ENCODE data around the gene NAPSA. TPM values are rescaled to one million over a fixed set of nuclear protein-coding genes. Genes with fewer than 3 reads are reported as not detected.

Gene NAPSA
- polyA plus RNA-seq, 1 of the 3 experiments (the other 2 are of a cell fraction): 0.43 TPM

DNA sequence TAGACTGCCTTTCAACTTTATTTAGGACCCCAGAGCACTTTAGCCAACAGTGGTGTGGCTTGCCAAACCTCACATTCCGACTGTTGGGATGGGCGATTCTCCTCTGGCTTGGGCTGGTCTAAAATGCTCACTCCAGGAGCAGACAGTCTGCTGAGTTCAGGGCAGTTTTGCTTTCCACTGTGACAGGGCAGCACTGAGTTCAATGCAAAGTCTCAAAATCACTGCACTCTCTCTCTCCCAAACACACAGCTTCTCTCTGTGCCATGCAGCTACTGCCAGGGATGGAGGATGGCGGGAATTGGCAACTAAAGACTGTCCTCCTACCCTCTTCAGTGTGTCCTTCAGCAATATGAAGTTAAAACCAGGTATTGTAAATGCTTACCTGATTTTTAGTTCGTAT is 13.2 kb downstream of the NAPSA start:
- Histone ChIP-seq H4K20me1 (ENCODE audit: insufficient read depth) (no peaks in the 10 kb centered on the region), H3K9me3 (no peaks in the 10 kb centered on the region), H3F3A (replicated peaks; ENCODE audit: insufficient read depth) (no peaks in the 10 kb centered on the region), H3K4me1 (ENCODE audit: control insufficient read depth in 1 of 2, insufficient read depth in 2 of 2, low read depth in 1 of 2, low read length in 1 of 2) (no peaks in the 10 kb centered on the region; a peak in 1 of 4 replicates), H3K4me2 (no peak overlapping the region), H2AFZ (ENCODE audit: low read depth) (no peak overlapping the region), H3K27ac (ENCODE audit: low read depth in 2 of 2, low read length in 1 of 2) (no peak overlapping the region), H3K9me2 (no peaks in the 10 kb centered on the region), H3K9ac (no peak overlapping the region), H3K36me3 (replicated peaks in 1 of 2; ENCODE audit: control insufficient read depth in 1 of 2, insufficient read depth in 2 of 2, low read length in 1 of 2) (no peaks in the 10 kb centered on the region), H3K79me2 (ENCODE audit: insufficient read depth) (no peaks in the 10 kb centered on the region), H3K27me3 (ENCODE audit: insufficient read depth) (no peaks in the 10 kb centered on the region), H3K4me3 (ENCODE audit: low read depth in 2 of 2, low read length in 1 of 2) (no peak overlapping the region)
- POLR2A ChIA-PET: interaction anchor here (1.1 kb wide), 1 partner anchor 19 kb away, joined by 3 read pairs; no protein-coding TSS in a partner anchor
- 25% methylated on average over 2 of the region's 4 CpGs for WGBS (ENCODE audit: low lambda C conversion rate)
- no peak for DNase-seq
- CTCF ChIA-PET: interaction anchor here (1.7 kb wide), 1 partner anchor 16 kb away, joined by 11 read pairs; no protein-coding TSS in a partner anchor
- no peak for TF ChIP-seq SMC3 (IDR thresholded peaks at IDR 0.05; ENCODE audit: low read depth, low read length)
- TF ChIP-seq FOSL2 (IDR thresholded peaks at IDR 0.05; ENCODE audit: borderline replicate concordance, low read depth): no peak
- no peak for TF ChIP-seq GABPA (IDR thresholded peaks at IDR 0.05; ENCODE audit: low read depth)
- no peak for TF ChIP-seq PBX3 (IDR thresholded peaks at IDR 0.05)
- no peak for TF ChIP-seq ZBTB33 (IDR thresholded peaks at IDR 0.05; ENCODE audit: borderline replicate concordance, low read depth)
- TF ChIP-seq MXI1 (IDR thresholded peaks at IDR 0.05; ENCODE audit: low read depth, low read length): no peak
- no peak for TF ChIP-seq USF2 (IDR thresholded peaks at IDR 0.05; ENCODE audit: borderline replicate concordance, low read depth, low read length)
- no peak for TF ChIP-seq NRF1 (IDR thresholded peaks at IDR 0.05; ENCODE audit: low read depth, low read length)
- TF ChIP-seq EZH2phosphoT487 (IDR thresholded peaks at IDR 0.05; ENCODE audit: borderline replicate concordance, low read depth): no peak
- TF ChIP-seq REST (IDR thresholded peaks at IDR 0.05; ENCODE audit: low read depth, low read length): no peak
- TF ChIP-seq RXRA (IDR thresholded peaks at IDR 0.05; ENCODE audit: borderline replicate concordance, low read depth): no peak
- no peak for TF ChIP-seq EP300 (IDR thresholded peaks at IDR 0.05; ENCODE audit: borderline replicate concordance in 1 of 2, low read depth in 1 of 2, low read length in 1 of 2)
- TF ChIP-seq RAD21 (IDR thresholded peaks at IDR 0.05; ENCODE audit: low read length): no peak
- TF ChIP-seq GATA2 (CRISPR knock-in tag; IDR thresholded peaks at IDR 0.05): no peak
- TF ChIP-seq ELF1 (IDR thresholded peaks at IDR 0.05): no peak
- TF ChIP-seq TAF1 (IDR thresholded peaks at IDR 0.05; ENCODE audit: borderline replicate concordance, low read depth, low read length): no peak
- TF ChIP-seq MEF2A (IDR thresholded peaks at IDR 0.05; ENCODE audit: borderline replicate concordance, low read depth): no peak
